Measurements from ENCODE around the gene PRKCD.
A peak's percentile ranks its signal among the peaks of the same experiment; 100 is the strongest.

The PRKCD gene

GRCh38 chr3:53160061-53160659, 849 bp upstream of the PRKCD start:
- TF ChIP-seq, protein P1, sequence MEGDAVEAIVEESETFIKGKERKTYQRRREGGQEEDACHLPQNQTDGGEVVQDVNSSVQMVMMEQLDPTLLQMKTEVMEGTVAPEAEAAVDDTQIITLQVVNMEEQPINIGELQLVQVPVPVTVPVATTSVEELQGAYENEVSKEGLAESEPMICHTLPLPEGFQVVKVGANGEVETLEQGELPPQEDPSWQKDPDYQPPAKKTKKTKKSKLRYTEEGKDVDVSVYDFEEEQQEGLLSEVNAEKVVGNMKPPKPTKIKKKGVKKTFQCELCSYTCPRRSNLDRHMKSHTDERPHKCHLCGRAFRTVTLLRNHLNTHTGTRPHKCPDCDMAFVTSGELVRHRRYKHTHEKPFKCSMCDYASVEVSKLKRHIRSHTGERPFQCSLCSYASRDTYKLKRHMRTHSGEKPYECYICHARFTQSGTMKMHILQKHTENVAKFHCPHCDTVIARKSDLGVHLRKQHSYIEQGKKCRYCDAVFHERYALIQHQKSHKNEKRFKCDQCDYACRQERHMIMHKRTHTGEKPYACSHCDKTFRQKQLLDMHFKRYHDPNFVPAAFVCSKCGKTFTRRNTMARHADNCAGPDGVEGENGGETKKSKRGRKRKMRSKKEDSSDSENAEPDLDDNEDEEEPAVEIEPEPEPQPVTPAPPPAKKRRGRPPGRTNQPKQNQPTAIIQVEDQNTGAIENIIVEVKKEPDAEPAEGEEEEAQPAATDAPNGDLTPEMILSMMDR (IDR thresholded peaks at IDR 0.05; ENCODE audit: control insufficient read depth, insufficient read depth, low read depth, low read length, missing control alignments) = no peak
- DNase-seq (ENCODE audit: low read depth) = no peak
- H3K4me3 ChIP-seq (ENCODE audit: control insufficient read depth, low read depth, low read length) = peak overlapping the region; percentile 95

- peak overlapping the region; percentile 95 for H3K4me3 ChIP-seq (ENCODE audit: control insufficient read depth, low read depth, low read length)
- DNase-seq (ENCODE audit: low read depth) = no peak
- TF ChIP-seq, protein P1 (IDR thresholded peaks at IDR 0.05; ENCODE audit: control insufficient read depth, insufficient read depth, low read depth, low read length, missing control alignments) = no peak
Observed at GRCh38 chr3:53161450-53161819, 426 bp downstream of the PRKCD start.

DNA sequence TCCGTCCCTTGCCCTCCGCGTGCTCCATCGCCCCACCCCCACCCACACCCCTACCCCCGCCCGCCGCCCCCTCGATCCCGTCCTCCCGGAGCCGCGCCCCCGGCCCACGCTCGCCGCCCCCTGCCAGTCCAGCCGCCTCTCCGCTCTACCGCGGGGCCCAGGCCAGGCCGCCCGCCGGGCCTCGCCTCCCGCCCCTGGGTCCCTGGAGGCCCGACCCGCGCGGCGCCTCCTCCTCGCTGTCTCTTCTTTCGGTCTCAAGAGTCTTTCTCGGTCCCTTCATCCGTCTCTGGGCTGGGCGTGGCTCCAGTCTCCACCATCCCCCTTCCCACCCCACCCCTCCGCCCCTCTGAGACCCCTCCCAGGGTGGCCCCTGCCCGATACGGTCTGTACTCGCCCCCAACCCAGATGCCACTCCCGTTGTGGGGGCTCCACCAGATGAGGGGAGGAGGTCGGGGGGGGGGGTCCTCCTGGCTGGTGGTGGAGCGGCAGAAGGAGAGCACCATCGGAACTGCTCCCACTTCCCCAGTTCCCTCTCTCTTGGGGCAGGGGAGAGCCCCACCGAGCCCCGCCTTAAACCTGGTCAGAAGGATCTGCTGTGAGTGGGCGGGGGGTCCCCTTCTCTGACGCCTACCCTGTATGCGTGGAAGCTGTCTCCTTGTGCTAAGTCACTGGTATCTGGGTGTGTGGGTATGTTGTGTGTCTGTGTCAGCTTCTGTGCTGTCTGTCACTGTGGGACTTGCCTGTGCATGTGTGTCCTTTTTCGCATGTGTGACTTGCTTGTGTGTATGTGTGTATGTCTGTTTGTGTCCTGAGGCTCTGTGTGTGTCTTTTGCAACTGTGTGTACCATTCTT, 1.0 kb downstream of the PRKCD start:
- no peak for DNase-seq (ENCODE audit: low read depth)
- peak overlapping the region; percentile 95 for H3K4me3 ChIP-seq (ENCODE audit: control insufficient read depth, low read depth, low read length)
- TF ChIP-seq, protein P1 (IDR thresholded peaks at IDR 0.05; ENCODE audit: control insufficient read depth, insufficient read depth, low read depth, low read length, missing control alignments) = no peak

- TF ChIP-seq, protein P1 (IDR thresholded peaks at IDR 0.05; ENCODE audit: control insufficient read depth, insufficient read depth, low read depth, low read length, missing control alignments) = no peak
- H3K4me3 ChIP-seq (ENCODE audit: control insufficient read depth, low read depth, low read length) = peak overlapping the region; percentile 95
- DNase-seq (ENCODE audit: low read depth) = no peak
Observed at GRCh38 chr3:53162672-53163443, 1.8 kb downstream of the PRKCD start.

DNA sequence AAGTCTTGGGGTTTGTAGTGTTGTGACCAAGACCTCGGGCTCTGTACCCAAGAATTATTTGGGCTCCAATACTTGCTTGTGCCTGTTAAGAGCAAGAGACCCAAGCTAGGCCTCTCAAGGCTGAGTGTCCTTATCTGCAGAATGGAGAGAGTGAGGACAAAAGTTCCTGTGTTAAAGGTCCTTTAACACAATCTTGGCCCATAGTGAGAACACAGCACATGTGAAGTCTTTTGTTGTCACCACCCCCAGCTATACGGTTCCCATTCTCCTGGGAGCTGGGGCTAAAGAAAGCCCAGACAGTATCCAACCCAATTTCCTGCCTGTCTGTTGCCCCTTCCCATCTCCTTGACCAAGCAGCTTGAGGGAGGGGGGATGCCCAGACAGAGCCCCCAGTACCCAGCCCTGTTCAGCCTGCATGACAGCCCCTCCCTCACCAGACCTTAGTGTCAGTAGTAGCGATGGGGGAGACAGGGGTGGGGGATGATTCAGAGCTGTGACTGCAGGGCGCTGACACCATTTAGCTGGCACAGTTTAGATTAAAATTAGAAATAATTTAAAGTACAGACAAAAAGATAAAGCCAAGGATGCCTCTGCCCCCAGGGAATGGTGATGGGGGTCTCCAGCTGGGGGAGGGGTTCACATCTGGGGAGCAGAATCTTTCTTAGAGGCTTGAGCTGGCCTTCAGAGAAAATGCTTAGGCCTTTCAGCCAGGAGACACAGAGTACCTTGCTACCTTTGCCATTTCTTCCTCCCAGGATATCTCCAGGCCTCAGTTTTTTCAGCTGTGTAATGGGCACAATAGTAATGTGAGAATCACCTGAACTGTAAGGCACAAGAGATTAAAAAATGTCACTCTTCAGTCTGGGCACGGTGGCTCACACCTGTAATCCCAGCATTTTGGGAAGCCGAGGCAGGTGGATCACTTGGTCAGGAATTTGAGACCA, 2.7 kb downstream of the PRKCD start:
- TF ChIP-seq, protein P1 (IDR thresholded peaks at IDR 0.05; ENCODE audit: control insufficient read depth, insufficient read depth, low read depth, low read length, missing control alignments) = no peak
- H3K4me3 ChIP-seq (ENCODE audit: control insufficient read depth, low read depth, low read length) = no peak overlapping the region
- DNase-seq (ENCODE audit: low read depth) = no peak

- no peak overlapping the region for H3K4me3 ChIP-seq (ENCODE audit: control insufficient read depth, low read depth, low read length)
- TF ChIP-seq, protein P1 (IDR thresholded peaks at IDR 0.05; ENCODE audit: control insufficient read depth, insufficient read depth, low read depth, low read length, missing control alignments) = no peak
- no peak for DNase-seq (ENCODE audit: low read depth)
Observed at GRCh38 chr3:53164911-53165310, 3.9 kb downstream of the PRKCD start.
